HEK293T (cell line): ENCODE data around the gene COL17A1.

Experiments
- CTCF ChIA-PET: fragments of 350-600 bp; formaldehyde crosslinking; extraction: SDS; loops from one replicate; lab custom pipeline; 2021; ENCODE audit warnings: antibody characterized with exemption, inconsistent platforms; lab: Yijun Ruan, JAX
- POLR2A ChIA-PET: fragments of 350-600 bp; formaldehyde crosslinking; extraction: SDS; loops from one replicate; lab custom pipeline; 2020; ENCODE audit warnings: antibody characterized with exemption, inconsistent platforms; lab: Yijun Ruan, JAX
- DNase-seq: peaks from one replicate; pipeline ENCODE4 v3.0.0; 2012; ENCODE audit warnings: mixed read lengths; ENCODE audit errors: extremely low spot score
- ARNT ChIP-seq: fragments of 450-650 bp; IDR thresholded peaks from 2 replicates; pipeline ENCODE4 v1.6.1; 2017; ENCODE audit warnings: mild to moderate bottlenecking
- BHLHE40 ChIP-seq: fragments of 450-650 bp; IDR thresholded peaks from 2 replicates; pipeline ENCODE4 v1.6.1; 2016; ENCODE audit warnings: mild to moderate bottlenecking, moderate library complexity, borderline replicate concordance
- CTBP1 ChIP-seq: fragments of 450-650 bp; IDR thresholded peaks from 2 replicates; pipeline ENCODE4 v1.6.1; 2016; ENCODE audit warnings: borderline replicate concordance
- ELF4 ChIP-seq: fragments of 450-650 bp; IDR thresholded peaks from 2 replicates; pipeline ENCODE4 v1.6.1; 2017; ENCODE audit warnings: antibody characterized with exemption
- FOXA1 ChIP-seq: fragments of 450-650 bp; IDR thresholded peaks from 2 replicates; pipeline ENCODE4 v1.6.1; 2016; ENCODE audit warnings: mild to moderate bottlenecking
- FOXK2 ChIP-seq: fragments of 450-650 bp; IDR thresholded peaks from 2 replicates; pipeline ENCODE4 v1.6.1; 2016; ENCODE audit warnings: mild to moderate bottlenecking
- FOXM1 ChIP-seq: fragments of 450-650 bp; IDR thresholded peaks from 2 replicates; pipeline ENCODE4 v1.6.1; 2017; ENCODE audit warnings: mild to moderate bottlenecking, borderline replicate concordance
- HDGF ChIP-seq: fragments of 450-650 bp; IDR thresholded peaks from 2 replicates; pipeline ENCODE4 v1.6.1; 2017; ENCODE audit warnings: antibody characterized with exemption, borderline replicate concordance
- L3MBTL2 ChIP-seq: fragments of 450-650 bp; conservative IDR thresholded peaks from 2 replicates; pipeline ENCODE4 v1.6.1; 2016; ENCODE audit warnings: mild to moderate bottlenecking
- LEF1 ChIP-seq: fragments of 450-650 bp; IDR thresholded peaks from 2 replicates; pipeline ENCODE4 v1.6.1; 2017; ENCODE audit warnings: mild to moderate bottlenecking, borderline replicate concordance
- NFRKB ChIP-seq: fragments of 450-650 bp; IDR thresholded peaks from 2 replicates; pipeline ENCODE4 v1.6.1; 2016; ENCODE audit warnings: mild to moderate bottlenecking, moderate library complexity
- PKNOX1 ChIP-seq: fragments of 450-650 bp; IDR thresholded peaks from 2 replicates; pipeline ENCODE4 v1.6.1; 2016
- SP1 ChIP-seq: fragments of 450-650 bp; IDR thresholded peaks from 2 replicates; pipeline ENCODE4 v1.6.1; 2017
- SUZ12 ChIP-seq: fragments of 450-650 bp; IDR thresholded peaks from 2 replicates; pipeline ENCODE4 v1.6.1; 2016; ENCODE audit warnings: mild to moderate bottlenecking
- TARDBP ChIP-seq: fragments of 450-650 bp; IDR thresholded peaks from 2 replicates; pipeline ENCODE4 v1.6.1; 2016
- ZNF384 ChIP-seq: fragments of 450-650 bp; IDR thresholded peaks from 2 replicates; pipeline ENCODE4 v1.6.1; 2016

COL17A1 gene

DNA sequence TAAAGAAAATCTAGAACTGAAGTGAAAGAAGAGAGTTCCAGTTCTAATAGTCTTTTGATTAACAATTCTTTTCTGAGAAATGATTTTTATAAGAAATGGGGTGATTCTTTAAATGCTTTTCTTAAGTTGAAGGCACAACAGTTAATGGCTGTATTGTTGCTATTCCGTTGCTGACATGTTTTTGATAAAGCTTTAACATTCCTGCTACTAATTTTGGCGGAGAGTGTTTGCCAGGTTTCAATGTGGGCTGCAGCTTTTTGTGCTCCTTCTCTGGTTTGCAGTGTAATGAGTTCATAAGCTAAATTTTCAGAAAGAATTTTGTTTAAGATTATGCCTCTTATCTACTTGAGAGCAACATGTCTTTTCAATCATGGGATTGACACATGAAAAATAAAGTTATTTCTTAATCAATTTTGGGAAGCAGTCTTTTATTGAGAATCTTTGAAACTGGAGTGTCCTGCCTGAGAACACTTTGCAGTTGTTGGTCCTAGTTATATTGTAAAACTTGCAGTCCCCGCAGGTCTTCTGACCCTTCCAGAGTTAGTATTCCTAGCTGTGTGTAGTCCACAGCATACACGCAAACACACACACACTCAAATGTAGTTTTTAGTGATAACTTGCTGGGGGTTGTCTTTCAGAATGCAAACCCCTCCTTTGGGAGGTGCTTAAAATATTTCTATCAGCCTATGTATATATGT is 56.7 kb downstream of the COL17A1 start:
- DNase-seq: no peak
- ChIA-PET CTCF (interaction anchor here (0.9 to 1.0 kb wide), 2 partner anchors 9 to 10 kb away, joined by 3 read pairs; no protein-coding TSS in a partner anchor), POLR2A (interaction anchor here (0.5 kb wide), 1 partner anchor 17 kb away, joined by 3 read pairs; no protein-coding TSS in a partner anchor)
- no peak for TF ChIP-seq TARDBP
- TF ChIP-seq BHLHE40: no peak
- no peak for TF ChIP-seq PKNOX1
- TF ChIP-seq FOXA1: no peak
- no peak for TF ChIP-seq SUZ12
- TF ChIP-seq LEF1: no peak
- no peak for TF ChIP-seq CTBP1
- no peak for TF ChIP-seq FOXK2
- TF ChIP-seq HDGF: no peak
- no peak for TF ChIP-seq ELF4
- no peak for TF ChIP-seq ARNT
- TF ChIP-seq L3MBTL2: no peak
- no peak for TF ChIP-seq ZNF384
- TF ChIP-seq FOXM1: no peak
- no peak for TF ChIP-seq NFRKB
- no peak for TF ChIP-seq SP1

DNA sequence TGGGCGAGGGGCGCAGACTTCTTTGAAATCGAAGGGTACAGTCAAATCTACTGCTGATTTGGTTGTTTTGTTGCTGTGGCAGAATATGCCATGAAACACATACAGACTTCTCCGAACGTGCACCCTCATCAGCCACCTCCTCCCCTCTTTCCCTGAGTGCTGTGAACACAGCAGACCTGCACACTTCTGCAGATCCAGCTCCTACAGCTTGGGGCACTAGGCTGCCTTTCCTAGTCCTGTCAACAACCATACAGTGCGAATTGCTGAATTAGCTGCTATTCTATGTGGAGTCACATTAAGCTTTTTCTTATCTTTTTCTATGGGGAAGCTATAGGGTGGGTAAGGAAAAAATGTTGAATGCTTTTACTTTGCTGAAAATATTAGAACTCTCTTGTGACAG is 57.5 kb downstream of the COL17A1 start:
- TF ChIP-seq TARDBP (no peak), ELF4 (no peak), L3MBTL2 (no peak), FOXK2 (no peak), NFRKB (no peak)
- peak; percentile 73 for DNase-seq
- ChIA-PET CTCF (interaction anchor here (0.9 to 1.0 kb wide), 2 partner anchors 9 kb away, joined by 3 read pairs; no protein-coding TSS in a partner anchor), POLR2A (interaction anchor here (0.5 kb wide), 1 partner anchor 16 kb away, joined by 3 read pairs; no protein-coding TSS in a partner anchor)

- DNase-seq: no peak
- TF ChIP-seq ZNF384: no peak
- TF ChIP-seq TARDBP: no peak
- no peak for TF ChIP-seq SUZ12
- no peak for TF ChIP-seq LEF1
- no peak for TF ChIP-seq BHLHE40
- no peak for TF ChIP-seq NFRKB
- no peak for TF ChIP-seq SP1
- no peak for TF ChIP-seq ARNT
- TF ChIP-seq CTBP1: no peak
- TF ChIP-seq HDGF: no peak
- no peak for TF ChIP-seq FOXM1
- TF ChIP-seq FOXK2: no peak
- no peak for TF ChIP-seq FOXA1
- TF ChIP-seq L3MBTL2: no peak
- no peak for TF ChIP-seq PKNOX1
- no peak for TF ChIP-seq ELF4
- POLR2A ChIA-PET: no interaction called here
- CTCF ChIA-PET: no interaction called here
These were observed 58.9 kb downstream of the COL17A1 start for GRCh38 chr10:104026762-104027161.

DNA sequence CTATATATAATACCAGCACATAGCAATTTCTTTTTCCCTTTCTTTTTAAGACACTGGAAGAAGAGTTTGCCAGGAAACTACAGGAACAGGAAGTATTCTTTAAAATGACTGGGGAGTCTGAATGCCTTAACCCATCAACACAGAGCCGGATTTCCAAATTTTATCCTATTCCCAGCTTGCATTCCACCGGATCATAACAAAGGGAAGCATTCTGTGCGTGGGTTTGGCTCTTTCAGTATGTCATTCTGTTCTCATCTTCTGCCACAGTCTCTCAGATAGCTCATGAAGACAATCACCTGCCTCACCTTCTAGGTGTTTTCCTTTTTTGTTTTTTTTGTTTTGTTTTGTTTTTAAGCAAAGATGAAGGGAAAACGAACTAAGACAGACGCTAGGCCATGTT is 60.2 kb downstream of the COL17A1 start:
- POLR2A ChIA-PET: no interaction called here
- DNase-seq: no peak
- TF ChIP-seq ZNF384: no peak
- no peak for TF ChIP-seq FOXM1
- TF ChIP-seq FOXA1: no peak
- no peak for TF ChIP-seq HDGF
- no peak for TF ChIP-seq SUZ12
- TF ChIP-seq ELF4: no peak
- no peak for TF ChIP-seq FOXK2
- no peak for TF ChIP-seq L3MBTL2
- TF ChIP-seq BHLHE40: no peak
- no peak for TF ChIP-seq TARDBP
- TF ChIP-seq NFRKB: no peak
- no peak for TF ChIP-seq ARNT
- no peak for TF ChIP-seq SP1
- TF ChIP-seq CTBP1: no peak
- no peak for TF ChIP-seq LEF1
- TF ChIP-seq PKNOX1: no peak
- CTCF ChIA-PET: no interaction called here

DNA sequence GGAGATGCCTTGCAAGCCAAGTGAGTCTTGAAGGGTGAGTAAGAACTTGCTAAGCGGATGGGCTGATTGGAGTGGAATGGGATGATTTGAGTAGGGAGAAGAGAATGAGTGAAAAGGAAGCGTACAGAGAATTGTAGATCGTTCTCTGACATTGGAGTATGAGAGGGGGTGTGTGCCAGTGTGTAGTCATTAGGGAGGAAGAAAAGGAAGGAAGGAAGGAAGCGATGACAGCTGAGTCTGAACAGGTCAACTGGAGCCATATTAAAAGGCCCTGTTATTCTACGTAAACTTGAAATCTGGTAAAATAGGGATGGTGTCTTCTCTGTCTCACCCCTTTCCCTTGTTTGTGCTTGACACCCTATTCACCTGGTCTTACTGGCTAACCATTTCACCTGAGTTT is 63.7 kb downstream of the COL17A1 start:
- no peak for DNase-seq
- ChIA-PET CTCF (interaction anchor here (0.7 kb wide), 1 partner anchor 9 kb away, joined by 3 read pairs; no protein-coding TSS in a partner anchor), POLR2A (no interaction called here)
- no peak for TF ChIP-seq SUZ12
- TF ChIP-seq FOXK2: no peak
- TF ChIP-seq HDGF: no peak
- TF ChIP-seq FOXM1: no peak
- no peak for TF ChIP-seq CTBP1
- no peak for TF ChIP-seq ARNT

- no peak for TF ChIP-seq SUZ12
- TF ChIP-seq HDGF: no peak
- TF ChIP-seq L3MBTL2: no peak
- no peak for TF ChIP-seq BHLHE40
- TF ChIP-seq TARDBP: no peak
- TF ChIP-seq NFRKB: no peak
- no peak for TF ChIP-seq FOXA1
- TF ChIP-seq ZNF384: no peak
- no peak for TF ChIP-seq PKNOX1
- TF ChIP-seq SP1: no peak
- no peak for TF ChIP-seq FOXM1
- TF ChIP-seq FOXK2: no peak
- CTCF ChIA-PET: no interaction called here
- POLR2A ChIA-PET: no interaction called here
- no peak for DNase-seq
These were observed 64.4 kb downstream of the COL17A1 start for GRCh38 chr10:104021246-104021645.
